Progenitor cell of endocrine pancreas (in vitro differentiated cells): ENCODE measurements around the gene SRI. TPM values are rescaled to one million over a fixed set of nuclear protein-coding genes. Genes with fewer than 3 reads are reported as not detected.

Experiments
- DNase-seq: peaks from one replicate; pipeline ENCODE4 v3.0.0; 2021; ENCODE audit warnings: low spot score; ENCODE audit not compliant: unreplicated experiment
- H3K27ac Mint-ChIP-seq: 2 replicates; pipeline ENCODE4 v1.8.0; 2021; ENCODE audit warnings: mild to moderate bottlenecking, moderate library complexity, mixed read lengths
- H3K27me3 Mint-ChIP-seq: 2 replicates; pipeline ENCODE4 v1.8.0; 2021; ENCODE audit warnings: mixed read lengths
- H3K36me3 Mint-ChIP-seq: 2 replicates; pipeline ENCODE4 v1.8.0; 2022; ENCODE audit warnings: mixed read lengths; ENCODE audit not compliant: insufficient read depth
- H3K4me1 Mint-ChIP-seq: 2 replicates; pipeline ENCODE4 v1.8.0; 2021; ENCODE audit warnings: low read depth, mixed read lengths
- H3K4me3 Mint-ChIP-seq: 2 replicates; pipeline ENCODE4 v1.8.0; 2021; ENCODE audit warnings: low read depth, mild to moderate bottlenecking, moderate library complexity, mixed read lengths
- H3K9me3 Mint-ChIP-seq: 2 replicates; pipeline ENCODE4 v1.8.0; 2021; ENCODE audit warnings: low read depth, mixed read lengths
- total RNA-seq: library from RNA; stranded (reverse); gene quantifications from 2 replicates; pipeline ENCODE4 v1.2.1, GENCODE V29; 2021
- TF ChIP-seq, protein P1 (sequence below): fragments of 200-600 bp; sonication (generic); IDR thresholded peaks from one replicate; pipeline ENCODE4 v1.5.0; 2021; ENCODE audit warnings: antibody characterized with exemption, mild to moderate bottlenecking; ENCODE audit not compliant: unreplicated experiment

The SRI gene
- total RNA-seq, 1 donor from 2014 or later, result 126 TPM

DNA sequence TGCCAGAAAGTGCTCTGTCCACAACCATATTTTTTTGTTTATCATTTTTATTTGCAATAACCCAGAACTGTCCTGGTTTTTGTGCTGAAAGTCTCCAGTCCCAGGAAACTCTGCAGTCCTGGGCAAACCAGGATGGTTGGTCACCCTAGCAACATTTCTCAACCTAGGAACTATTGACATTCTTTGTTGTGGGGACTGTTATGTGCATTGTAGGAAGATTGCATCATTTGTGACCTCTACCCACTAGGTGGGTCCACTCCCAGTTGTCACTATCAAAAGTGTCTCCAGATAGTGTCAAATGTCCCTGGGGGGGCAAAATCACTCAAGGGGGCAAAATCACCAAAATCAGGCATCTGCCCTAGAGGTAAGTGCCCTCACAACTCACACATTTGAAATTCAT is 14.0 kb upstream of the SRI start:
- Mint-ChIP-seq H3K36me3 (no peaks in the 10 kb centered on the region), H3K27ac (no peak overlapping the region), H3K9me3 (peaks cover 2% of the 10 kb centered on the region), H3K4me1 (peaks cover 3% of the 10 kb centered on the region), H3K4me3 (no peak overlapping the region), H3K27me3 (no peaks in the 10 kb centered on the region)
- no peak for DNase-seq
- TF ChIP-seq, protein P1, sequence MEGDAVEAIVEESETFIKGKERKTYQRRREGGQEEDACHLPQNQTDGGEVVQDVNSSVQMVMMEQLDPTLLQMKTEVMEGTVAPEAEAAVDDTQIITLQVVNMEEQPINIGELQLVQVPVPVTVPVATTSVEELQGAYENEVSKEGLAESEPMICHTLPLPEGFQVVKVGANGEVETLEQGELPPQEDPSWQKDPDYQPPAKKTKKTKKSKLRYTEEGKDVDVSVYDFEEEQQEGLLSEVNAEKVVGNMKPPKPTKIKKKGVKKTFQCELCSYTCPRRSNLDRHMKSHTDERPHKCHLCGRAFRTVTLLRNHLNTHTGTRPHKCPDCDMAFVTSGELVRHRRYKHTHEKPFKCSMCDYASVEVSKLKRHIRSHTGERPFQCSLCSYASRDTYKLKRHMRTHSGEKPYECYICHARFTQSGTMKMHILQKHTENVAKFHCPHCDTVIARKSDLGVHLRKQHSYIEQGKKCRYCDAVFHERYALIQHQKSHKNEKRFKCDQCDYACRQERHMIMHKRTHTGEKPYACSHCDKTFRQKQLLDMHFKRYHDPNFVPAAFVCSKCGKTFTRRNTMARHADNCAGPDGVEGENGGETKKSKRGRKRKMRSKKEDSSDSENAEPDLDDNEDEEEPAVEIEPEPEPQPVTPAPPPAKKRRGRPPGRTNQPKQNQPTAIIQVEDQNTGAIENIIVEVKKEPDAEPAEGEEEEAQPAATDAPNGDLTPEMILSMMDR, result no peak

DNA sequence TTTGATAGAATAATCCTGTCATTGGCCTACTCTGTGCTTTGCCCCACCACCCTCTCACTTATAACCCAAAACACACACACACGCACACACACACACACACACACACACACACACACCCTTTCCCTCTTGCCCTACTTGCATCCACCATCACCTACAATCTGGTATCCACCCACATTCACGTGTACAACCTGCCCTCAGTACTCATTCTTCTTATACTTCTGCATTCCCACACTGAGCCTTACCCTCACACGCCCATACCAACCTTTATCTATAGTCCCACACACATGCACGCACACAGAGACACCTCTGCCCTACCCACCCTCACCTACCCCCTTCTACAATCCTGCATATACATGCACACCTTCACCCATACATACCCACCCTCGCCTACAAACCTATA is 10.8 kb upstream of the SRI start:
- no peak overlapping the region for H3K4me3 Mint-ChIP-seq
- peaks cover 9% of the 10 kb centered on the region for H3K4me1 Mint-ChIP-seq
- no peak for DNase-seq
- H3K27me3 Mint-ChIP-seq, result no peaks in the 10 kb centered on the region
- TF ChIP-seq, protein P1, result no peak
- peaks cover 2% of the 10 kb centered on the region for H3K9me3 Mint-ChIP-seq
- no peak overlapping the region for H3K27ac Mint-ChIP-seq
- peaks cover 4% of the 10 kb centered on the region for H3K36me3 Mint-ChIP-seq

DNA sequence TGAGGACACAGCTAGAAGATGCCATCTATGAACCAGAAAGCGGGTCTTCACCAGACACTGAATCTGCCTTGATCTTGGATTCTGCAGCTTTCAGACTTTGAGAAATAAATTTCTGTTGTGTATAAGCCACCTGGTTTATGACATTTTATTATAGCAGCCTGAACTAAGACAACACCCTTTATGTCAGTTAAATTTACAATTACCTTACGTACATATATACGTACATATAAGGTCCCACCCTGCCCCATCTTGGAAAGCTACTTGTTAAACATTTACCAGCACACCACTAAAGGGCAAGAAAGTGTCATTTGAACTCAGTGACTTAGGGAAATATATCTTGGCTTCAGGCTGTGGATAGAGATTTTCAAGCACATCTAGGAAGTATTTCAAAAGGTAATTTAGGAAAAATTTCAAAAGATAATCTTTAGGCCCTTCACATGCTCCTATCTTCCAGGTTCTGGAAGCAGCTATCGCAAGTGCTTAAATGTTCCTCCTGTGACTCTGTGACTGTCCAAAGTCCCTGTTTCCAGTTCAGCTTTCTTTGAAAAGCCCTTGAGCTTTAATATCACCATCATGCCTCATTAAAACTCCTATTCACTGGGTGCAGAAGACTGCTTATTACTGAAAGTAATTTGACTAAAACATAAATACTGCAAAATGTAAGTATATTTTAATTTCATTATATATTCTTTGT is 9.6 kb upstream of the SRI start:
- Mint-ChIP-seq H3K27ac (no peak overlapping the region), H3K4me3 (no peak overlapping the region), H3K27me3 (no peaks in the 10 kb centered on the region), H3K36me3 (peaks cover 4% of the 10 kb centered on the region), H3K9me3 (peaks cover 2% of the 10 kb centered on the region), H3K4me1 (peaks cover 13% of the 10 kb centered on the region)
- TF ChIP-seq, protein P1, result no peak
- DNase-seq, result no peak

DNA sequence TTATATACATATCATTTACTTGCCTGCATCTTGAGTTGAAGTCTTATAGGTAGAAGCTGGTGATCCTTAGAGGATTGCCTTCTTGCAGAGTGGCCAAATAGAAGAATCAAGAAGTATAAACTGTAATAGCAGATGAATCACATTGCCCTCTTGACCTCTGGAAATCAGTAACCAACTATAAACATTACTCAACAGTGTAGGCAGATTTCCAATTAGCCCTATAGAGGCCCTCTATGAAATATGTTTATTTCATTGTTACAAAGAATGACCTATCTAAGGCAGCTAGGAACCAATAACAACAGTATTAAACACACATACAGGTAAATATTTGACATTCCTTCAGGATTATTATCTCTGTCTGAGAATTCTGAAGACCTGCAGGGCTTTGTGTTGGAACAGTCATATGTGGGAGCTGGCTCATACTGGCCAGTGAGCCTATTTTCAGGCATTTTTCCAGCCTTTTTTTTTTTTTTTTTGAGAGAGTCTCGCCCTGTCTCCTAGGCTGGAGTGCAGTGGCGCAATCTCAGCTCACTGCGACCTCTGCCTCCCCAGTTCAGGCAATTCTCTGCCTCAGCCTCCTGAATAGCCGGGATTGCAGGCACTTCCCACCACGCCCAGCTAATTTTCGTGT is 7.2 kb upstream of the SRI start:
- TF ChIP-seq, protein P1, result no peak
- H3K4me1 Mint-ChIP-seq, result peaks cover 19% of the 10 kb centered on the region
- H3K27me3 Mint-ChIP-seq, result no peaks in the 10 kb centered on the region
- peaks cover 2% of the 10 kb centered on the region for H3K9me3 Mint-ChIP-seq
- H3K4me3 Mint-ChIP-seq, result no peak overlapping the region
- peaks cover 4% of the 10 kb centered on the region for H3K36me3 Mint-ChIP-seq
- H3K27ac Mint-ChIP-seq, result peak overlapping the region; percentile 76
- DNase-seq, result no peak

DNA sequence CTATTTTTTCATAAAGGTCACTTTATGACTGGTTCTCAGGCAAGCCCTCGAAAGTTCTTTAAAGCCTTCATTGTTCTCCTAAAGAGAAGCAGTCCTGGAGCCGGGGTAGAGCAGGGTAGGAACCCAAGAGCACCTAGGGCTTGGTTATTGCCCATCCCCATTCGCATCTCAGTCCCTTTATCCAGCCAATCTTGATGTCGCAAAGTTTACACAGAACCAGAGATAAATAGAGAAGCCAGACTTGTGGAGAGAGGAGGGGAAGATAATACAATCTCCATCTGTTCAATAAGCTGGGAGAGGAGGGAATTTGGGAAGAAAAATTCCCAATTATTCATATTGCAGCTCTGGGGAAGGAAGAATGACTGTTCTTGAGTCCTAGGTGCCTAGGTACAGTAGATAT is 6.4 kb upstream of the SRI start:
- Mint-ChIP-seq H3K36me3 (peaks cover 4% of the 10 kb centered on the region), H3K27me3 (no peaks in the 10 kb centered on the region), H3K9me3 (peaks cover 2% of the 10 kb centered on the region), H3K27ac (peak overlapping the region; percentile 54), H3K4me1 (peaks cover 20% of the 10 kb centered on the region), H3K4me3 (no peak overlapping the region)
- TF ChIP-seq, protein P1, result no peak
- no peak for DNase-seq
